ENCODE results near the gene CDK19.

The CDK19 gene

DNA sequence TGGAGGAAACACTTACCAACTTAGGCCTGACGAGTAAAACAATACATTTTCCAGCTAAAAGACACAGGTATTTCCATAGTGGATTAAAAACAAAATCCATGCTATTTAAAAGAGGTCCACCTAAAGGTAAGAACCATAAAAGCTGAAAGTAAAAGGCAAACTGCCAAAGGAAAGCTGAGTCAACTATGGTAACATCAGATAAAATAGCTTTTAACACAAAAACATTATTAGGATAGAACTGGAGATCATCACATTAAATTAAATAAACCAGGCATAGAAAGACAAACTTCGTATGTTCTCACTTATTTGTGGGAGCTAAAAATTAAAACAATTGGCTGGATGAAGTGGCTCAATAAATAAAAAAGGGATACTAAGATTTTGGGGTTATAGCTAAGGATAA is 172.1 kb downstream of the CDK19 start:
- no peak for DNase-seq (ENCODE audit: low read depth)
- H3K4me3 ChIP-seq (ENCODE audit: low read depth, low read length), result no peak overlapping the region

DNA sequence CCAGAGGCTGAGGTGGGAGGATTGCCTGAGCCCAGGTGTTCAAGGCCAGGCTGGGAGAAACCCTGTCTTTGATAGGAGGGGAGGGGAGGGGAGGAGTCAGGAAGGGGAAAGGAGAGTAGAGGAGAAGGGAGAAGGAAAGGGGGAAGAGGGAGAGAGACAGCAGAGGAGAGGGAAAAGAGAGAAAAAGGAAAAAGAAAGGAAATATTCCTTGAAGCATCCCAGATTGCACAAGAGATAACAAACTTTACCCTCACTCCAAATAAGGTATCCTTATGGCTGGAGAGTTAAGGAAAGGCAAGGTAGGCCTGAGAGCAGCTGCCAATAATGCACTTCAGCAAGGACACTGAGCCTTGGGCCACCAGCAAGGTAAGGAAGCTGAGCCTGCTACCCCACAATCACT is 172.6 kb downstream of the CDK19 start:
- no peak overlapping the region for H3K4me3 ChIP-seq (ENCODE audit: low read depth, low read length)
- DNase-seq (ENCODE audit: low read depth), result no peak

DNA sequence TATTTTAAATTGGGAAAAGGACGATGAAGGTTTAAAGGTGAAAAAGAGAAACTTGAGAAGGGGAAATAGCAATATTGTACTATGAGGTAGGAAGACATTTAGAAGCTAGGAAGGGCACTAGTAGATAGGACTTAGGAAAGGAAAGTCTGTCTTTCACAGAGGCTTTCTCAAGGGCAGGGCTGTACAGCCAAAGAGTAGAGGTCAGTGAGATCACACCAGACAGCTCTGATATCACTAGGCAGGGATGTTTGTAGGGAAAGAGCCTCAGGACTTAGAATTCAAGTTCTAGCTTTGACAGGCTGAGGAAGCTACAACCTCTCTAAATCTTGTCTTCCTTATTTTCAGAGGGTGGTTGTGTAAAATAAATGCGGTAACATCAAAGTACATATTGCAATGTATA is 178.5 kb downstream of the CDK19 start:
- no peak overlapping the region for H3K4me3 ChIP-seq (ENCODE audit: low read depth, low read length)

DNA sequence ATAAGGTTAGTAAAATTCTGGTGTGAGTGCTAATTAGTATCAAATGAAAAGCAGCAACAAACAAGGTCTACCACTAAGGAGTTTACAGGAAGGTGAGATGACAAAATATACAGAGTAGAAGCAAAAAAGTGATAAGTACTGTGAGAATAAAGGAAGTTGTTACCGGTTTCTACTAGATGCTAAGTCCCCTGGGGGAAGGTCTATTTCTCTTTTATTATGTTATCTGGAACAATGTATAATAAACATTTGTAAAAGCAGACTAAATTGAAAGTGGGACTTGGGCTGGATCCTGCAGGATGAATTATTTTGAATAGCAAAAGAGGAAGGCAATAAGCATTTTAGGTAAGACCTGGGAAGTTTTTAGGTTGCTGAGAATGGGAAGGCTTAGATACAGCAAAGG is 180.2 kb downstream of the CDK19 start:
- no peak for DNase-seq (ENCODE audit: low read depth)
- no peak overlapping the region for H3K4me3 ChIP-seq (ENCODE audit: low read depth, low read length)

More for the DNA sequence above, 178.5 kb downstream of the CDK19 start:
- DNase-seq (ENCODE audit: low read depth), result no peak

DNA sequence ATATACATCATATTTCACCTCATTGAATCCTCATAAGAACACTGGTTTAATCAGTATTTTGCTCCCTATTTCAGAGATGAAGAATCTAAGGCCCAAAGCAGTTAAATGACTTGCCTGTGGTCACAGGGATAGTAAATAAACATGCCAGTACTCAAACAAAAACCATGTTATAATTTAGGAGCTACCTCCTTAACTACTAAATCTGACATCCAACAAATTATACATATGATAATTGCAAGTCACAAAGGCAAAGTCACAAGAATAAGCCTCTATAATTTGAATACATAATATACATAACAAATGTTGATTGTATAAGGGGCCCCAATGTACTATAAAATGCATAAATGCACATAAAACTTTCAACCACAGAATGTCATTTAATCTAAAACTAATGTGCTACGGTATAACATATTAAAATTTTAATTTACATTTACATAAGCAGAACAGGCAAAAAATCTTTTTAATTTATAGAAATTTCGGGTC is 181.5 kb downstream of the CDK19 start:
- no peak overlapping the region for H3K4me3 ChIP-seq (ENCODE audit: low read depth, low read length)
- DNase-seq (ENCODE audit: low read depth), result no peak

DNA sequence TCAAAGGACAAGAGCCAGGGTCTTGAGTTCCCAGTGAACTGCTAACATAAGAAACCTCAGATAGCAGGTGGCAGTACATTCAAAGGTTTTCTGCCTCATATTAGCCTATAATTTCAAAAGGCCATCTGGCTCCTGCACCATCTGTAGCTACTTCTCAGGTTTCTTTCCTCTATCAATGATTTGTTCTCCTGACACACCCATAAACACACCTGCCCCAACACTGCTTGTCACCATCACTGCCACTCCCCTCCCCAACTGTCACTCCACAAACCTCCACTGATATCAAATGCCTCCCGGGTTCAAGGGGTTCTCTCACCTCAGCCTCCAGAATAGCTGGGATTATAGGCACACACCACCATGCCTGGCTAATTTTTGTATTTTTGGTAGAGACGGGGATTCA is 186.1 kb downstream of the CDK19 start:
- H3K4me3 ChIP-seq (ENCODE audit: low read depth, low read length), result no peak overlapping the region
- DNase-seq (ENCODE audit: low read depth), result no peak

DNA sequence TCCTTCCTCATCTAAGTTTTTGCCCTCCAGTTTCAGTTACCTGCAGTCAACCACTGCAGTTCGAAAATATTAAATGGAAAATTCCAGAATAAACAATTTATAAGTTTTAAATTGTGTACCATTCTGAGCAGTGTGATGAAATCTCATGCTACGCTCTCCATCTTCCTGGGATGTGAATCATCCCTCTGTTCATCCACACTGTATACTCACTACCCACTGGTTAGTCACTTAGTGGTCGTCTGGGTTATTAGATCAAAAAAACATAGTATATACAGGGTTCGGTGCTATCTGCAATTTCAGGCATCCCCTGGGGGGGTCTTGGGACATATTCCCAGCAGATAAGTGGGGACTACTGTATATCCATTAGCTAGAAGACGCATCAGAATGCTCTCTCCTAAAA is 186.9 kb downstream of the CDK19 start:
- H3K4me3 ChIP-seq (ENCODE audit: low read depth, low read length), result no peak overlapping the region
- peak; percentile 50 for DNase-seq (ENCODE audit: low read depth)

DNA sequence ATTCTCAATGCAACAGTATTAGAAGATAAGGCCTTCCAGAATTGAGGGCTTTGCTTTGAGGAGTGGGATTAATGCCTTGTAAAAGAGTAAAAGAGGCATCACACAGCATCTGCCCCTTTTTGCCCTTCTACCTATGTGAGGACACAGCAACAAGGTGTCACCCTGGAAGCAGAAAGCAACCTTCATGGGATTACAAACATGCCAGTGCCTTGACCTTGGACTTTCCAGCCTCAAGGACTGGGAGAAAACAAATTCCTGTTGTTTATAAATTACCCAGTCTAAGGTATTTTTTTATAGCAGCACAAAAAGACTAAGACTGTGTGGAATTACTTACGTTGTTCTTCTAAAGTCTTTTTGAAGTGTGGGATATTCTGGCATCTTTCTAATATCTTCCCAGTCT is 188.8 kb downstream of the CDK19 start:
- no peak overlapping the region for H3K4me3 ChIP-seq (ENCODE audit: low read depth, low read length)
- DNase-seq (ENCODE audit: low read depth), result no peak

DNA sequence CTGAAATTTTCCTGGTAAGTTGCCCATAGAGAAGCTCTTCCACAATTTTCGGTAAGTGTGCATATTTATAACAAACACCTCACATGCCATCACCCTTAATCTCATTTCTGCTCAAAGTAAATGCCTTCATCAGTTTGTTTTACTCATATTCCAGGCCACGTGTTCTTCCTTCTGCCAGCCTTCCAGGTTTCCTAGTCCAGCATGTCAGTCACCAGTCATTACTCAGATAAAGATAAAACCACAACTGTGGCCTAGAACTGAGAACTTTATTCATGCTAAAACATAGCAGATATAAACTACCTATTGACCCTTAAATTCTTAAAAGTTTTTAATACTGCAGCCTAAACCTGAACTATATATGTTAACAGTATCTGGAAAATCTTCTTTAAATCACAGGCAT is 189.4 kb downstream of the CDK19 start:
- no peak for DNase-seq (ENCODE audit: low read depth)
- no peak overlapping the region for H3K4me3 ChIP-seq (ENCODE audit: low read depth, low read length)

DNA sequence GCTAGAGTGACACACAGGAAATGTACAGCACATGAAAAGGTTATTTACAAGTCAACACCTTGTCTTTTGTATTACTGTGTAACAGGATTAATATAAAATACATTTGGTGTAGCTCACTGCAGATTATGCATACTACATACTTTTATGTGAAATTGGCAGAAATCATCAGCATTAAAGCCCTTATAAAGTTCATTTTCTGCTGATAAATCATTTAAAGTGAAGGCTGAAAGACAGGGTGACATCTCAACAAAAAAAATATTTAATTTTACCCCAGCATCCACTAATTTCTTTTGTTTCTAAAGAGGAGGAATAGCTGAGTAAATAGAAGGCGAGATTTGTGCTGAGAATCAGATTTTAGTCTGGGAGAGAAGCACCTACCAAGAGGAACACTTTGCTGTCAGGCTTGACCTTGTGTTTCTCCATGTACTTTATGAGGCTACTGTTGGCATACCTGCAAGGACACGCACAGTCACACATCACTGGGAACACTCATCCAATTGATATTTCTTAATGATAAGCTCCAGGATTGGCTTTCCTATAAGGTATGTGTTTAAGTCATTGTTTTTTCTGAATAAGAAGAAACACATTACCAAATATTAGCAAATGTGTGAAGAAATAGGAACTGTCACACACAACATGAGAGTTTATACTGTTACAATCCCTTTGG is 192.2 kb downstream of the CDK19 start:
- H3K4me3 ChIP-seq (ENCODE audit: low read depth, low read length), result no peak overlapping the region
- DNase-seq (ENCODE audit: low read depth), result no peak

DNA sequence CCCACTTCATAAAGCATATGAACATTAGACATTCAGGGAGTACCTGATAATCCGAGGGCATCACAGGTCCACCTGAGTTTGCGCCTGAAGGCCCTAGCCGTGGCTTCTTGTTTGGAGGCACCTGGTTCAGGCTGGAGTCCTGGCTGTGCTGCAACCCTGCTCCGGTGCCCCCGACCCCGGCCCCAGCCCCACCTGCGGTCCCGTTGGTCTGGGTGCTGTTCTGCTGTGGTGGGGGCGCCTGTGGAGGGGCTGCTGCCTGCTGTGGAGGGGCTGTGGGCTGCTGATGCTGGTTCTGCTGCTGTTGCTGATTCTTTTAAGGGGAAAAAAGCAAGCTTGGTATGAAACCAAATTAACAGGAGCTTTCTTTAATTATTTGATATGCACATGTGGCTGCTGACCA is 194.2 kb downstream of the CDK19 start:
- DNase-seq (ENCODE audit: low read depth), result no peak
- no peak overlapping the region for H3K4me3 ChIP-seq (ENCODE audit: low read depth, low read length)

DNA sequence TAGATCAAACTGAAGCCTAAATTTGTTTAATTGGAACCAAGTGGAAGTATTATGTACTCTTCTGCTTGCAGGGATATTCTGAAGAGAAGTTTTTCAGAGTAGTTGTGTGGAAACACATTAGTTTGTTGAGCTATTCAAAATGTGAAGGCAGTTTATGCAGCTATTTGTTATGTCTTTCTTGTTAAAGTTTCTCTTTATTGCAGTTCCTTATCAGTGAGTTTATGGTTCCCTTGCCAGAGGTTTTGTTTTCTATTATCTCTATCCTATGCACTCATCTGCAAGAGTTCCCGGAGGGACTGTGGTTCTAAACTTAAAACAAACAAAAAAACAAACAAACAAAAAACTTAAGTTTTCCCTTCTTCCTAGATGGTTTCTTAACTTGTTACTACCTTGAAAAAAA is 195.2 kb downstream of the CDK19 start:
- DNase-seq (ENCODE audit: low read depth), result no peak
- no peak overlapping the region for H3K4me3 ChIP-seq (ENCODE audit: low read depth, low read length)

DNA sequence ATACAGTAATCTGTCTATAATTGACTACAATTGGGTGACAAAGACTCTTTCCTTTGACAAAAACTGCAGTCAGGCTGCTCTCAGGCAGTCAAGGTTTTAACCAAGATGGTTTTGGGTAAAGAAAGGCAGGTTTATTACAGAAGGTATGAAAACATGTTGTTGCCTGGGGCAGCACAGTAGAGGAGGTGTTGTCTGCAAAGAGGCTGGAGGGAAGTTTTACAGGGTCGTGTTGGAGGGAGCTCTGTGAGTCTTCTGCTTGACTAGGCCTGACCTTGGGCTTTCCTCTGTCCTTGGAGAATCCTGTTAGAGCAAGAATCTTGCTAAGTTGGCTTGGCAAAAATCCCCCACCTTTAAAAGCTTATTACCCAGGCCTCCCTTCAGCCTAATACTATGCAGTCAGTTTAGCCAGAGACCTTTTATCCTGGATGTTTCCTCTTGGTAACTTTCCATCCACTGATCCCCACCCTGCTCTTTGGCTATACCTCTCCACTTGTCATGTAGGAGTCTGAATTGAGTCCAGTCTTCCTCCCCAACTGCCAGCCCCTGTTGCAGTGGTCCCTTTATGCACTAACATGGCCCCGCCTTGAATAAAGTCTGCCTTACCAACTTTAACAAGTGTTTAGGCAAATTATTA is 195.9 kb downstream of the CDK19 start:
- DNase-seq (ENCODE audit: low read depth), result no peak
- no peak overlapping the region for H3K4me3 ChIP-seq (ENCODE audit: low read depth, low read length)

DNA sequence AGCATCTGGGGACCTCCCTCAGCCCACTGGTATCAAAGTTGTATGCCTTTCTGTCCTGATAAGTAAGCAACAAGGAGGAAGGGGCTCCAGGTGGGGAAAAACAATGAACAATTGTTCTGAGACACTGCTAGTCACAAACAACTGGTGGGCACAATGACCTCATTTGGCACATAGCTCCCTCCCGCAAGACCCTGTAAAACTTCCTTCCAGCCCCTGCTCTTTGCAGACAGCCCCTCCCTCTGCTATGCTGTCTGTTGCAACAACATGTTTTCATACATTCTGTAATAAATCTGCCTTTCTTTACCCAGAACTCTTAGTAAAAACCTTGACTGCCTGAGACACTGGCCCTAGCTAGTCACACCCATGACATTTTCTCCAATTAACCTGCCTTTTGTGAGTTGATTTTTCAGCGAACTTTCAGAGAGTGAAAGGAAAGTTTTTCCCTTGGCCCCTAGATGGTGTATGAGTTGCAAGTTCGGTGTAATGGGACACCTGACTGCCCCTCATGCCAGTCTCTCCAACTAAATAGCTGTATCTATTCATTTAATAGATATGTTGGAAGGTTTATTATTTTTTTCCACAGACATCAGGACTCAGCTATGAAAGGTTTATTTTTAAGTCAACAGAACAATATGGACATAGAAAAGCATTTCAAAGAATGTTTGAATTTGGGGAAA is 196.5 kb downstream of the CDK19 start:
- DNase-seq (ENCODE audit: low read depth), result no peak

DNA sequence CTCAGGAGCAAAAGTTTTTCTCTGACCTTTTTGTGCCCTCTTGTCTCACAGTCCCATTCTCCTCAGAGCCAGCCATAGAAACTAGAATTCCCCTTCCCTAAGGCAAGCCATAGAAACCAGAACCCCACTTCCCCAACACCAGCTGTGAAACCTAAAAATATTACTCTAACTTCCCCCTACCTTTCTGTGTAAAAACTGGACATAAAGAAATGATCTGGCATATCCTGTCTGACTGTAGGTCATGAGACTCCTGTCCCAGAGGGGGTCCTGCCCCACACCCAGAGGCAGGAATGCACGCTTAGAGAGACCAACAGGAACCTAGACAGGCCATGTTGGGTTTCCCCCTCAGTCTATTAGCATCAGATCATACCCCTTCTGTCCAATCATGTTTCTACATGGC is 198.2 kb downstream of the CDK19 start:
- DNase-seq (ENCODE audit: low read depth), result no peak
- no peak overlapping the region for H3K4me3 ChIP-seq (ENCODE audit: low read depth, low read length)

More for the DNA sequence above, 196.5 kb downstream of the CDK19 start:
- H3K4me3 ChIP-seq (ENCODE audit: low read depth, low read length), result no peak overlapping the region

DNA sequence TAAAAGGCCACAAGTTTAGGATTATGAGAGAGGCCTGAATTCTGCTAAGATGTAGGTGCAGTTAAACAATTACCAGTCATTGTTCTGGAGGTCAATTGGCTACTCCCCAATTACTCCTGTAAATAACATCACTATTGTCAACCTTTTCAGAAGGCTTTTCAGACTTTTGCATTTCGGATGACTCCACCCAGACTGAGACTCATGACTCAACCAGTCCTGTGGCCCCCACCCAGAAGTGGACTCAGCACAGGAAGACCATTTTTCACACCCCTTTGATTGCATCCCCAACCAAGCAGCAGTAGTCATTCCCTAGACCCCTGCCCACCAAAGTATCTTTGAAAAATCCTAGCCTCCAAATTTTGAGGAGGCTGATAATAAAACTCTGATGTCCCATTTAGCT is 199.5 kb downstream of the CDK19 start:
- no peak overlapping the region for H3K4me3 ChIP-seq (ENCODE audit: low read depth, low read length)
- no peak for DNase-seq (ENCODE audit: low read depth)

DNA sequence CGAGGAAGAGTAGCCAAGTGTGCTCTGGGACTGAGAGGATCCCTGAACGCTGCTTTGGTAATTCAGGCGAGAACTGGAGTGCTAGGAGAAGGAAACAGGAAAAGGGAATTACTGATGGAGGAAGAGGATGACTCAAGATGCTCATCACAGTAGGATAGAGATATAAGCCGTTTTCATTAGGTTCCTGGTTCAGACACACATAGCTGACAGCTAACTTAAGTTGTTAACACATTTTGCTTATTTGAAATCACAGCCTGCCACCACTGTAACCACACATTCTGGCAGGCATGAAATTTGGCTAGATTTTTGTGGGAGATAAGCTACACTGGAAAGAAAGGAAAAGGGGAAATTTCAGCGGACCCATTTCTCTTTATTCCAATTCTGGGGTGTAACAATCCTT is 200.7 kb downstream of the CDK19 start:
- no peak for DNase-seq (ENCODE audit: low read depth)
- no peak overlapping the region for H3K4me3 ChIP-seq (ENCODE audit: low read depth, low read length)

DNA sequence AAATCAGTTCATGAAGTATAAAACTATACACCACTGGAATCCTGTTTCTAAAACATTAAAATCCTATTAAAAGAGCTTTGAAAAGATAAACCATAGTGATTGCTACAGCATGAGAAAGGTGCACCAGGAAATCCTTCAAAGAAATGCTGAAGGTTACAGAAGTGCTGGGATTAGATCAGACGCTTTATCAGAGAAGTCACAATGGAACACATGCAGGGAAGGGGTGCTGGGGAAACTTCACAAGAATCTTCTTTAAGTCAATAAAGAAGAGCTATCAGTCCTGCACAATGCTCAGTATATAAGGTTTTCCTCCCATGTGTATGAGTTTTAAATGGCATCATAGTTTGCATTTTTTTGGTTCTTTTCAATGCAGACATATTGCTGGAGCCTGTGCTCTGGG is 201.2 kb downstream of the CDK19 start:
- no peak for DNase-seq (ENCODE audit: low read depth)
- no peak overlapping the region for H3K4me3 ChIP-seq (ENCODE audit: low read depth, low read length)

DNA sequence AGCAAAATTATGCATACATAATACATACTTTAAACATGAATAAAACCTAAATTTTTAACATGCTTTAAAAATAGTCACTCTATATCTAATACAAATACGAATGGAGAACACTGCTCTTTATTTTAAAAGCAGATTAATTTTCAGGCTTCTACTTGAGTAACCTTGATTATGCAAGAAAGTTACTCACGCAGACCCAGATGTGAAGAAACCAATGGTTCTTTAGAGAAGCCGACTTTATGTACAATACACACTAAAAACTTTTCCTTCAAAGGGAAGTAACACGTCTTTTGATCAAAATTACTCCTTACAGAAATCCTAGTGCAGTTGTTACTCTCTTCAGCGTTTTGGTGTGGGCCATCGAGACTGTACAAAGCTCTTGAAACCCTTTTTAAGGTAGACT is 201.9 kb downstream of the CDK19 start:
- no peak overlapping the region for H3K4me3 ChIP-seq (ENCODE audit: low read depth, low read length)
- no peak for DNase-seq (ENCODE audit: low read depth)

DNA sequence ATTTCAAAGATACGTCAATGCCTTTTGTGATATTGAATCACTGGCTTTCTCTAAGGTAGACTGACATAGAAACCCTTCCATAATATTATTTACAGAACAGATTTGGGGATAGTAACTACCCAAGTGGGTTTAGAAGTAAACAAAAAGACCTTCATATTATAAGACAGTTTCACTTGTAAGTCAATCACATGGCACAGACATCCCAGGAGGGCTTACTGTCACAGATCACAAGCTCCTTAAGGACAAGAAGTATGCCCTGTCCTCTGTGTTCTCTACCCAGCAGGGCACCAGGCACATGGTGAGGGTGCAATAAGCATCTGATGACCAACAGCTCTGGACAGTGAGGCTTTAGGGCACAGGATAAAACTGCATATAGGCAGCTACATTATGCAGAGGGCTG is 203.0 kb downstream of the CDK19 start:
- no peak for DNase-seq (ENCODE audit: low read depth)

DNA sequence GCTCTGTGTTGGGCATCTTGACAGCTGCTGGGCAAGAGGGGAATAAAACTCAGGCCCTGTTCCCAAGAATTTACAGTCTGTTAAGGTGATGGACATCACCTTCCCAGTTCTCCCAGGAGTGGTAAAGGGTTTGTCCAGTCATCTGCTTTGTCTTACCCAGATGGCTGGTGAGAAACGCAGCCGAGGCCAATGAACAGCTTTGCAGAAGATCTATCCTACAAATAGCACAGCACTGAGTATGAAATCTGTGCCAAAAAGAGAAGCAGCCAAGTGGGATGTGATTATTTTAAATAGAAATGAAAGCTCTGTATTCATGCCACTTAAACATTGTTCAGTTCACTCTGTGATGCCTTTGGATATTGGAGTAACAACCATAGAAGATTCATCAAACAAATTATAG is 206.2 kb downstream of the CDK19 start:
- no peak overlapping the region for H3K4me3 ChIP-seq (ENCODE audit: low read depth, low read length)
- DNase-seq (ENCODE audit: low read depth), result no peak

More for the DNA sequence above, 203.0 kb downstream of the CDK19 start:
- H3K4me3 ChIP-seq (ENCODE audit: low read depth, low read length), result no peak overlapping the region
